SKM-1 treated with dmso at 0.1 percent for 144 hours (cell line): ENCODE results near the gene SRGAP1.

Source experiments
- DNase-seq: peaks from one replicate; lab custom pipeline; 2025; ENCODE audit not compliant: unreplicated experiment; lab: John Stamatoyannopoulos, UW

Gene SRGAP1

GRCh38 chr12:63963868-63964267 lies 119.4 kb downstream of the SRGAP1 start:
- no peak for DNase-seq

GRCh38 chr12:63964301-63964700 lies 119.8 kb downstream of the SRGAP1 start:
- no peak for DNase-seq

GRCh38 chr12:63965936-63966605 lies 121.6 kb downstream of the SRGAP1 start:
- DNase-seq, result no peak

- no peak for DNase-seq
Observed at GRCh38 chr12:63966606-63966975, 122.1 kb downstream of the SRGAP1 start.

- no peak for DNase-seq
Observed at GRCh38 chr12:63967358-63968145, 123.1 kb downstream of the SRGAP1 start.

- no peak for DNase-seq
Observed at GRCh38 chr12:63968673-63969072, 124.2 kb downstream of the SRGAP1 start.

GRCh38 chr12:63976902-63977395 lies 132.4 kb downstream of the SRGAP1 start:
- no peak for DNase-seq

GRCh38 chr12:63977441-63977840 lies 132.9 kb downstream of the SRGAP1 start:
- no peak for DNase-seq

- no peak for DNase-seq
Observed at GRCh38 chr12:63978519-63978918, 134.0 kb downstream of the SRGAP1 start.

GRCh38 chr12:63980211-63980610 lies 135.7 kb downstream of the SRGAP1 start:
- no peak for DNase-seq

GRCh38 chr12:63981343-63981742 lies 136.8 kb downstream of the SRGAP1 start:
- no peak for DNase-seq

- DNase-seq, result no peak
Observed at GRCh38 chr12:63982604-63983295, 138.2 kb downstream of the SRGAP1 start.

- DNase-seq, result no peak
Observed at GRCh38 chr12:63985456-63985855, 141.0 kb downstream of the SRGAP1 start.

GRCh38 chr12:63985945-63986344 lies 141.4 kb downstream of the SRGAP1 start:
- DNase-seq, result no peak

- no peak for DNase-seq
Observed at GRCh38 chr12:63989301-63989845, 144.9 kb downstream of the SRGAP1 start.

- DNase-seq, result no peak
Observed at GRCh38 chr12:63990828-63991547, 146.5 kb downstream of the SRGAP1 start.

- no peak for DNase-seq
Observed at GRCh38 chr12:63994704-63995103, 150.2 kb downstream of the SRGAP1 start.

GRCh38 chr12:63995512-63995911 lies 151.0 kb downstream of the SRGAP1 start:
- DNase-seq, result no peak

- no peak for DNase-seq
Observed at GRCh38 chr12:63996556-63996955, 152.1 kb downstream of the SRGAP1 start.

- no peak for DNase-seq
Observed at GRCh38 chr12:63997198-63997597, 152.7 kb downstream of the SRGAP1 start.

GRCh38 chr12:63998584-63998983 lies 154.1 kb downstream of the SRGAP1 start:
- DNase-seq, result no peak
